ENCODE data around the gene C6orf58. TPM values are rescaled to one million over a fixed set of nuclear protein-coding genes. Genes with fewer than 3 reads are reported as not detected.

Gene C6orf58
- total RNA-seq, 1 experiment from 2014 or later: not detected

DNA sequence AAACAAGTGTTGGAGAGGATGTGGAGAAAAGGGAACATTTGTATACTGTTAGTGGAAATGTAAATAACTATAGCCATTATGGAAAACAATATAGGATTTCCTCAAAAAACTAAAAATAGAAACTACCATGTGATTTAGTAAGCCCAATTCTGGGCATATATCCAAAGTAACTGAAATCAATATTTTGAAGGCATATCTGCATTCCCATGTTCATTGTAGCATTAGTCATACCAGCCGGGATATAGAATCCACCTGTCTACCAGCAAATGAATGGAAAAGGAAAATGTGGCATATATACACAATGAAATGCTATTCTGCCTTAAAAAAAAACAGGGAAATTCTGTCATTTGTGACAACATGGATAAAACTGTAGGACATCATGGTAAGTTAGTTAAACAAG, 15.3 kb upstream of the C6orf58 start:
- no TSS peak for BruUV-seq (replicated peaks)
- no peaks in the 10 kb centered on the region for H3K9me3 Mint-ChIP-seq (ENCODE audit: unreplicated experiment)
- H3K27me3 Mint-ChIP-seq (ENCODE audit: insufficient read depth, unreplicated experiment): peaks cover 2% of the 10 kb centered on the region
- Histone ChIP-seq H3K4me3 (ENCODE audit: low read depth, low read length) (no peak overlapping the region), H3K36me3 (ENCODE audit: control insufficient read depth, insufficient read depth, low read length) (no peaks in the 10 kb centered on the region), H3K27me3 (replicated peaks; ENCODE audit: control insufficient read depth, insufficient read depth, low read length) (no peaks in the 10 kb centered on the region), H3K4me1 (no peaks in the 10 kb centered on the region), H3K9me3 (no peaks in the 10 kb centered on the region)
- TF ChIP-seq, protein P1, sequence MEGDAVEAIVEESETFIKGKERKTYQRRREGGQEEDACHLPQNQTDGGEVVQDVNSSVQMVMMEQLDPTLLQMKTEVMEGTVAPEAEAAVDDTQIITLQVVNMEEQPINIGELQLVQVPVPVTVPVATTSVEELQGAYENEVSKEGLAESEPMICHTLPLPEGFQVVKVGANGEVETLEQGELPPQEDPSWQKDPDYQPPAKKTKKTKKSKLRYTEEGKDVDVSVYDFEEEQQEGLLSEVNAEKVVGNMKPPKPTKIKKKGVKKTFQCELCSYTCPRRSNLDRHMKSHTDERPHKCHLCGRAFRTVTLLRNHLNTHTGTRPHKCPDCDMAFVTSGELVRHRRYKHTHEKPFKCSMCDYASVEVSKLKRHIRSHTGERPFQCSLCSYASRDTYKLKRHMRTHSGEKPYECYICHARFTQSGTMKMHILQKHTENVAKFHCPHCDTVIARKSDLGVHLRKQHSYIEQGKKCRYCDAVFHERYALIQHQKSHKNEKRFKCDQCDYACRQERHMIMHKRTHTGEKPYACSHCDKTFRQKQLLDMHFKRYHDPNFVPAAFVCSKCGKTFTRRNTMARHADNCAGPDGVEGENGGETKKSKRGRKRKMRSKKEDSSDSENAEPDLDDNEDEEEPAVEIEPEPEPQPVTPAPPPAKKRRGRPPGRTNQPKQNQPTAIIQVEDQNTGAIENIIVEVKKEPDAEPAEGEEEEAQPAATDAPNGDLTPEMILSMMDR (IDR thresholded peaks at IDR 0.05; ENCODE audit: insufficient read depth in 1 of 2, low read depth in 1 of 2, low read length in 1 of 2, severe bottlenecking in 1 of 2, unreplicated experiment in 1 of 2): no peak
- POLR2A ChIA-PET: no interaction called here
- no peak for DNase-seq
- no peak overlapping the region for H3K27ac Mint-ChIP-seq (ENCODE audit: unreplicated experiment)
- H3K4me3 Mint-ChIP-seq (ENCODE audit: unreplicated experiment): no peak overlapping the region
- intact Hi-C loops (cut with micrococcal nuclease; ENCODE audit: unreplicated experiment): no loop called here
- H3K4me1 Mint-ChIP-seq (ENCODE audit: low read depth, unreplicated experiment): no peaks in the 10 kb centered on the region
- no peaks in the 10 kb centered on the region for H3K36me3 Mint-ChIP-seq (ENCODE audit: insufficient read depth, unreplicated experiment)
- CTCF ChIA-PET: no interaction called here

DNA sequence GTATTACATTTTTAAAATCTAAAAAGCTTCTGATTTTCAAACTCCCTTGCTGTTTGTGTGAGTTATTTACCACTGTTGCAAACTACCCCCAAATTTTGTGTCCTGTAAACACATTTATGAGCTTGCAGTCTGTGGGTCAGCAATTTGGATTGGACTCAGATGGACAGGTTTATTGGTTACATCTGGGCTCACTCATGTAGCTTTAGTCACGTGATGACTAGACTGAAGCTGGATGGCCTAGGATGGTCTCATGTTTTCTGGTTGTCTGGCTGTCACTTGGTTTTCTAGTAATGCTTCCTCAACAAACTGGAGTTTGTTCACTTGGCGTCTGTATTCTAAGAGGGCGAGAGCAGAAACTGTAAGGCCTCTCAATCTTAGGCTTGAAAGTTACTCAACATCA, 12.2 kb upstream of the C6orf58 start:
- H3K36me3 ChIP-seq (ENCODE audit: control insufficient read depth, insufficient read depth, low read length): no peaks in the 10 kb centered on the region
- TF ChIP-seq, protein P1 (IDR thresholded peaks at IDR 0.05; ENCODE audit: insufficient read depth in 1 of 2, low read depth in 1 of 2, low read length in 1 of 2, severe bottlenecking in 1 of 2, unreplicated experiment in 1 of 2): no peak
- no peaks in the 10 kb centered on the region for H3K9me3 ChIP-seq
- H3K27ac Mint-ChIP-seq (ENCODE audit: unreplicated experiment): no peak overlapping the region
- H3K27me3 ChIP-seq (replicated peaks; ENCODE audit: control insufficient read depth, insufficient read depth, low read length): no peaks in the 10 kb centered on the region
- no peak overlapping the region for H3K4me3 Mint-ChIP-seq (ENCODE audit: unreplicated experiment)
- DNase-seq: no peak
- ChIA-PET POLR2A (no interaction called here), CTCF (no interaction called here)
- no peaks in the 10 kb centered on the region for H3K4me1 ChIP-seq
- H3K27me3 Mint-ChIP-seq (ENCODE audit: insufficient read depth, unreplicated experiment): peaks cover 2% of the 10 kb centered on the region
- no peaks in the 10 kb centered on the region for H3K4me1 Mint-ChIP-seq (ENCODE audit: low read depth, unreplicated experiment)
- no peak overlapping the region for H3K4me3 ChIP-seq (ENCODE audit: low read depth, low read length)
- intact Hi-C loops (cut with micrococcal nuclease; ENCODE audit: unreplicated experiment): no loop called here
- no peaks in the 10 kb centered on the region for H3K36me3 Mint-ChIP-seq (ENCODE audit: insufficient read depth, unreplicated experiment)
- no TSS peak for BruUV-seq (replicated peaks)
- no peaks in the 10 kb centered on the region for H3K9me3 Mint-ChIP-seq (ENCODE audit: unreplicated experiment)

DNA sequence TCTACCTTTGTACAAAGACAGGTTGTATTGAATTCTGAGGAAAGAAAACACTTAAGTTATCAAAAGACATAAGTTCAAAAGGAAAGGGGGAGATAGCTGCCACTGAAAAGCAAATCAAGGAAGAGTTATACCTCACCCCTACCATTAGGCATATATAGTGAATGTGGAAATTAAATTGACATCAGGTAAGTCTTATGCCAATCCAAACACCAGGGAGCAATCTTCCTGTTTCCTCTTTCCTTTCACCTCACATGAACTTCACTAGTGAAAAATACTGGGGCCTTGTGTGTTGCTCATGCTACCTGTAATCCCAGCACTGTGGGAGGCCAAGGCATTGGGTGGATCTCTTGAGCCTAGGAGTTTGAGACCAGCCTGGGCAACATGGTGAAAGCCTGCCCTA, 10.9 kb upstream of the C6orf58 start:
- DNase-seq: no peak
- intact Hi-C loops (cut with micrococcal nuclease; ENCODE audit: unreplicated experiment): no loop called here
- H3K4me3 ChIP-seq (ENCODE audit: low read depth, low read length): no peak overlapping the region
- Mint-ChIP-seq H3K27ac (ENCODE audit: unreplicated experiment) (no peak overlapping the region), H3K36me3 (ENCODE audit: insufficient read depth, unreplicated experiment) (no peaks in the 10 kb centered on the region), H3K4me3 (ENCODE audit: unreplicated experiment) (no peak overlapping the region), H3K4me1 (ENCODE audit: low read depth, unreplicated experiment) (no peaks in the 10 kb centered on the region), H3K9me3 (ENCODE audit: unreplicated experiment) (no peaks in the 10 kb centered on the region), H3K27me3 (ENCODE audit: insufficient read depth, unreplicated experiment) (peaks cover 2% of the 10 kb centered on the region)
- no peaks in the 10 kb centered on the region for H3K9me3 ChIP-seq
- no peaks in the 10 kb centered on the region for H3K36me3 ChIP-seq (ENCODE audit: control insufficient read depth, insufficient read depth, low read length)
- ChIA-PET POLR2A (no interaction called here), CTCF (no interaction called here)
- TF ChIP-seq, protein P1 (IDR thresholded peaks at IDR 0.05; ENCODE audit: insufficient read depth in 1 of 2, low read depth in 1 of 2, low read length in 1 of 2, severe bottlenecking in 1 of 2, unreplicated experiment in 1 of 2): no peak
- H3K27me3 ChIP-seq (replicated peaks; ENCODE audit: control insufficient read depth, insufficient read depth, low read length): no peaks in the 10 kb centered on the region
- BruUV-seq (replicated peaks): no TSS peak
- H3K4me1 ChIP-seq: no peaks in the 10 kb centered on the region

All from Caco-2 (cell line).